ENCODE data around the gene ALK. TPM values are rescaled to one million over a fixed set of nuclear protein-coding genes. Genes with fewer than 3 reads are reported as not detected.

The ALK gene
- total and polyA plus RNA-seq, 10 of the 15 experiments (the other 5 are each of a cell fraction or from before 2014, with no cell fraction given) = 0.11 TPM; not detected in 9

DNA sequence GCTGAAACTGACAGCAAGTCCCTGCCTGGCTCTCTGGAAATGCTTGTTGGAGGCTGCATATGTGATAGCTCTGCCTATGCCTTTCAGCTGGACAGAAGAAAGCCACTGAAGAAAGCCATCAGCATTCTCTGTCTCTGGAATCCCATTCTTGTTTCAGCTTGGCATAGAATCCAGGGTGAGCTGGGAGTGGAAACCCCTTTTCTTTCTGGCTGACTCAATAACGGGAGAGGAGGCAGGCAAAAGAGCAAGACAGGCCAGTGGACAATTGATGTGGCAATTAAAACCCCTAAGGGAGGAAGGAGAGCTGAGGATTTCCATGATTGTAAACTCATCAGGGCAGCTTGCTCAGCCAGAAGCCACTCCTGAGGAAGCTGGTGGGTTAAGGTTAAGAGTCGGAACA lies 598.1 kb downstream of the ALK start (continued):
- TF ChIP-seq TBL1XR1 (IDR thresholded peaks at IDR 0.05; ENCODE audit: low read depth, low read length) = no peak
- TF ChIP-seq IKZF1 (conservative IDR thresholded peaks at IDR 0.05) = no peak
- no peak for TF ChIP-seq FOXK2 (IDR thresholded peaks at IDR 0.05)

DNA sequence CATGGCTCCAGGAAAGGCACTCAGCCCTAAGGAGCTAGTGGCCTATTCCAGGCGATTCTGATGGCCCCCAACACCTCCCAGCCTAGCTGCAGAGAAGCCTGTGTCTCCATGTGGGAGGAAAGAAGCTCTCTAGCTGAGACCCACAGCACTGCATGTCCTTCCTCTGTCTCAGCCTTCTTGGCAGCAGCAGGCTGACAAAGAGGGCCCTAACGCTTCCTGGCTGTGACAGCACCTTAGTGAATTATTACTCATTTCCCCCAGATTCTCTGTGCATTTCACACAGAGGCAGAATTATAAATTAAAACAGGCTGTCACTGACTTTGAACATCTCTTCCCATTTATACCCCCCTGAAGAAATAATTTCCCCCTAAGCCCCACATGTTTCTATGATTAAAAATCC lies 599.4 kb downstream of the ALK start:
- ATAC-seq = peak; percentile 47
- POLR2A ChIA-PET = no interaction called here
- peaks cover 10% of the 10 kb centered on the region; the same call in 2 of the 3 replicates for H3K9me3 ChIP-seq (replicated peaks; ENCODE audit: control insufficient read depth, insufficient read depth, low read length)
- no peak overlapping the region for H3K9ac ChIP-seq (ENCODE audit: control insufficient read depth, insufficient read depth, low read length)
- in situ Hi-C loops (cut with MboI) (no loop called here), intact Hi-C loops (cut with micrococcal nuclease; ENCODE audit: unreplicated experiment) (no loop called here)
- TF ChIP-seq IRF4 (IDR thresholded peaks at IDR 0.05; ENCODE audit: low read depth, low read length) = no peak
- no peak for TF ChIP-seq MTA3 (IDR thresholded peaks at IDR 0.05; ENCODE audit: borderline replicate concordance, low read length)
- TF ChIP-seq, protein P1, sequence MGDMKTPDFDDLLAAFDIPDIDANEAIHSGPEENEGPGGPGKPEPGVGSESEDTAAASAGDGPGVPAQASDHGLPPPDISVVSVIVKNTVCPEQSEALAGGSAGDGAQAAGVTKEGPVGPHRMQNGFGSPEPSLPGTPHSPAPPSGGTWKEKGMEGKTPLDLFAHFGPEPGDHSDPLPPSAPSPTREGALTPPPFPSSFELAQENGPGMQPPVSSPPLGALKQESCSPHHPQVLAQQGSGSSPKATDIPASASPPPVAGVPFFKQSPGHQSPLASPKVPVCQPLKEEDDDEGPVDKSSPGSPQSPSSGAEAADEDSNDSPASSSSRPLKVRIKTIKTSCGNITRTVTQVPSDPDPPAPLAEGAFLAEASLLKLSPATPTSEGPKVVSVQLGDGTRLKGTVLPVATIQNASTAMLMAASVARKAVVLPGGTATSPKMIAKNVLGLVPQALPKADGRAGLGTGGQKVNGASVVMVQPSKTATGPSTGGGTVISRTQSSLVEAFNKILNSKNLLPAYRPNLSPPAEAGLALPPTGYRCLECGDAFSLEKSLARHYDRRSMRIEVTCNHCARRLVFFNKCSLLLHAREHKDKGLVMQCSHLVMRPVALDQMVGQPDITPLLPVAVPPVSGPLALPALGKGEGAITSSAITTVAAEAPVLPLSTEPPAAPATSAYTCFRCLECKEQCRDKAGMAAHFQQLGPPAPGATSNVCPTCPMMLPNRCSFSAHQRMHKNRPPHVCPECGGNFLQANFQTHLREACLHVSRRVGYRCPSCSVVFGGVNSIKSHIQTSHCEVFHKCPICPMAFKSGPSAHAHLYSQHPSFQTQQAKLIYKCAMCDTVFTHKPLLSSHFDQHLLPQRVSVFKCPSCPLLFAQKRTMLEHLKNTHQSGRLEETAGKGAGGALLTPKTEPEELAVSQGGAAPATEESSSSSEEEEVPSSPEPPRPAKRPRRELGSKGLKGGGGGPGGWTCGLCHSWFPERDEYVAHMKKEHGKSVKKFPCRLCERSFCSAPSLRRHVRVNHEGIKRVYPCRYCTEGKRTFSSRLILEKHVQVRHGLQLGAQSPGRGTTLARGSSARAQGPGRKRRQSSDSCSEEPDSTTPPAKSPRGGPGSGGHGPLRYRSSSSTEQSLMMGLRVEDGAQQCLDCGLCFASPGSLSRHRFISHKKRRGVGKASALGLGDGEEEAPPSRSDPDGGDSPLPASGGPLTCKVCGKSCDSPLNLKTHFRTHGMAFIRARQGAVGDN (IDR thresholded peaks at IDR 0.05) = no peak
- no peak for TF ChIP-seq CHD2 (IDR thresholded peaks at IDR 0.05; ENCODE audit: borderline replicate concordance, low read depth, low read length)
- TF ChIP-seq RELA (IDR thresholded peaks at IDR 0.05; ENCODE audit: borderline replicate concordance, partially characterized antibody) = no peak
- no peak for TF ChIP-seq NFYB (IDR thresholded peaks at IDR 0.05; ENCODE audit: insufficient read depth, low read depth, low read length)
- no peak for TF ChIP-seq EGR1 (IDR thresholded peaks at IDR 0.05; ENCODE audit: borderline replicate concordance in 1 of 2, low read depth in 2 of 2, low read length in 2 of 2)
- TF ChIP-seq DPF2 (IDR thresholded peaks at IDR 0.05) = no peak
- TF ChIP-seq STAT1 (conservative IDR thresholded peaks at IDR 0.05) = no peak
- no peak for TF ChIP-seq TCF12 (IDR thresholded peaks at IDR 0.05; ENCODE audit: low read depth, low read length)
- no peak for TF ChIP-seq POLR2AphosphoS5 (IDR thresholded peaks at IDR 0.05; ENCODE audit: low read length)
- TF ChIP-seq, protein P2, sequence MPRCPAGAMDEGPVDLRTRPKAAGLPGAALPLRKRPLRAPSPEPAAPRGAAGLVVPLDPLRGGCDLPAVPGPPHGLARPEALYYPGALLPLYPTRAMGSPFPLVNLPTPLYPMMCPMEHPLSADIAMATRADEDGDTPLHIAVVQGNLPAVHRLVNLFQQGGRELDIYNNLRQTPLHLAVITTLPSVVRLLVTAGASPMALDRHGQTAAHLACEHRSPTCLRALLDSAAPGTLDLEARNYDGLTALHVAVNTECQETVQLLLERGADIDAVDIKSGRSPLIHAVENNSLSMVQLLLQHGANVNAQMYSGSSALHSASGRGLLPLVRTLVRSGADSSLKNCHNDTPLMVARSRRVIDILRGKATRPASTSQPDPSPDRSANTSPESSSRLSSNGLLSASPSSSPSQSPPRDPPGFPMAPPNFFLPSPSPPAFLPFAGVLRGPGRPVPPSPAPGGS (IDR thresholded peaks at IDR 0.05; ENCODE audit: borderline replicate concordance, insufficient read depth, low read depth, low read length, poor library complexity, severe bottlenecking) = no peak
- TF ChIP-seq TARDBP (IDR thresholded peaks at IDR 0.05; ENCODE audit: borderline replicate concordance) = no peak
- no peak for TF ChIP-seq EED (IDR thresholded peaks at IDR 0.05; ENCODE audit: low read depth)
- TF ChIP-seq, protein P3, sequence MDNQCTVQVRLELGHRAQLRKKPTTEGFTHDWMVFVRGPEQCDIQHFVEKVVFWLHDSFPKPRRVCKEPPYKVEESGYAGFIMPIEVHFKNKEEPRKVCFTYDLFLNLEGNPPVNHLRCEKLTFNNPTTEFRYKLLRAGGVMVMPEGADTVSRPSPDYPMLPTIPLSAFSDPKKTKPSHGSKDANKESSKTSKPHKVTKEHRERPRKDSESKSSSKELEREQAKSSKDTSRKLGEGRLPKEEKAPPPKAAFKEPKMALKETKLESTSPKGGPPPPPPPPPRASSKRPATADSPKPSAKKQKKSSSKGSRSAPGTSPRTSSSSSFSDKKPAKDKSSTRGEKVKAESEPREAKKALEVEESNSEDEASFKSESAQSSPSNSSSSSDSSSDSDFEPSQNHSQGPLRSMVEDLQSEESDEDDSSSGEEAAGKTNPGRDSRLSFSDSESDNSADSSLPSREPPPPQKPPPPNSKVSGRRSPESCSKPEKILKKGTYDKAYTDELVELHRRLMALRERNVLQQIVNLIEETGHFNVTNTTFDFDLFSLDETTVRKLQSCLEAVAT (IDR thresholded peaks at IDR 0.05) = no peak
- no peak for TF ChIP-seq ZNF274 (IDR thresholded peaks at IDR 0.05; ENCODE audit: insufficient read depth, insufficient read length)
- FAIRE-seq = no peak
- no peaks in the 10 kb centered on the region for H3K36me3 ChIP-seq (ENCODE audit: control insufficient read depth in 2 of 2, insufficient read depth in 2 of 2, low read length in 1 of 2)
- RAD21 ChIA-PET (ENCODE audit: unreplicated experiment) = interaction anchor here (0.7 kb wide), 1 partner anchor 11 kb away, joined by 5 read pairs; no protein-coding TSS in a partner anchor
- H2AFZ ChIP-seq (ENCODE audit: control insufficient read depth, low read depth, low read length) = no peak overlapping the region
- no TSS peak for BruUV-seq (replicated peaks)
- no peak overlapping the region for H3K4me2 ChIP-seq (ENCODE audit: control insufficient read depth, insufficient read depth)
- H4K20me1 ChIP-seq (ENCODE audit: control insufficient read depth, insufficient read depth) = no peaks in the 10 kb centered on the region
- SMC1A ChIA-PET (ENCODE audit: uncharacterized antibody, unreplicated experiment) = no interaction called here
- no peak overlapping the region for H3K27ac ChIP-seq (ENCODE audit: control insufficient read depth, insufficient read depth)
- no peaks in the 10 kb centered on the region for H3K79me2 ChIP-seq (ENCODE audit: control insufficient read depth, insufficient read depth, low read length)
- H3K4me1 ChIP-seq (ENCODE audit: control insufficient read depth, insufficient read depth, low read length) = peaks cover 13% of the 10 kb centered on the region
- H3K27me3 ChIP-seq (replicated peaks in 1 of 2; ENCODE audit: control insufficient read depth in 2 of 2, insufficient read depth in 2 of 2, low read length in 1 of 2) = no peaks in the 10 kb centered on the region
- WGBS (ENCODE audit: insufficient coverage, insufficient replicate concordance, low lambda C conversion rate, missing lambda C conversion rate) = 51% methylated on average over 2 of the region's 2 CpGs
- H3K4me3 ChIP-seq = no peak overlapping the region
- DNase-seq (ENCODE audit: low read depth, low spot score) = no peak
- CTCF ChIA-PET = interaction anchor here (2.0 kb wide), 1 partner anchor 13 kb away, joined by 6 read pairs; no protein-coding TSS in a partner anchor

Measured in GM12878 (cell line).